ENCODE results near the gene NFKBIB.

NFKBIB gene, protein sequence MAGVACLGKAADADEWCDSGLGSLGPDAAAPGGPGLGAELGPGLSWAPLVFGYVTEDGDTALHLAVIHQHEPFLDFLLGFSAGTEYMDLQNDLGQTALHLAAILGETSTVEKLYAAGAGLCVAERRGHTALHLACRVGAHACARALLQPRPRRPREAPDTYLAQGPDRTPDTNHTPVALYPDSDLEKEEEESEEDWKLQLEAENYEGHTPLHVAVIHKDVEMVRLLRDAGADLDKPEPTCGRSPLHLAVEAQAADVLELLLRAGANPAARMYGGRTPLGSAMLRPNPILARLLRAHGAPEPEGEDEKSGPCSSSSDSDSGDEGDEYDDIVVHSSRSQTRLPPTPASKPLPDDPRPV

DNA sequence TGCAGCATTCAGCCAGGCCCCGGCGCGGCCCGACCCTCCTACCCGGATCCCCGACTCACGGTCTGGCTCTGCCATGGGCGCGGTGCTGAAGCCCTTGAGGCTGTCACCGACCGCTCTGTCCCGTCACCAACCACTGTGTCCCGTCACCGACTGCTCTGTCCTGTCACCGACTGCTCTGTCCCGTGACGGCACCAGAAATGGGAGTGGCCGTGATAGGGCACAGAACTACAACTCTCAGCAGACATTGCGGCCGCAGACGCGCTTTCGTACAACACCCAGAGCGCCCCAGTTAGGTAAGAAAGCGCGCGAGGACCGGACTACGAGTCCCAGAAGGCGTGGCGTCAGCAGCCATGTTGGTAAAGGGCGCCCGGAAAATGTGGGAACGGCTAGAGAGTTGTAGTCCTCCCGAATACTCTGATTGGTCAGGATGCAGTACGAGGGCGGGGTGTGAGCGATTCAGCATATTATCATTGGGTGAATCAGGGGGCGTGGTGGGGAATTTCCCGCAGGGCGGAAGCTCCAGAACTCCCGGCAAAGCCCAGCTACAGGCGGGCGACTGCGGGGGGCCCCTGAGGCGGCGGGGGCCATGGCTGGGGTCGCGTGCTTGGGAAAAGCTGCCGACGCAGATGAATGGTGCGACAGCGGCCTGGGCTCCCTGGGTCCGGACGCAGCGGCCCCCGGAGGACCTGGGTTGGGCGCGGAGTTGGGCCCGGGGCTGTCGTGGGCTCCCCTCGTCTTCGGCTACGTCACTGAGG is at the start of gene NFKBIB, which contains the start of gene SIRT2:
TSS of gene NFKBIB (plus strand) at position 523 of the 755 bp plus-strand sequence. CDS start at position 587, 64 bp downstream.
TSS of gene SIRT2 (minus strand) at position 172 of the 755 bp plus-strand sequence. CDS start at position 75, 97 bp downstream.
- peak within 1 kb of the TSS; percentile 92 for H3K4me3 ChIP-seq (ENCODE audit: low read depth, low read length)
- peak; percentile 98 for DNase-seq (ENCODE audit: low read depth)
- TF ChIP-seq MYC (IDR thresholded peaks at IDR 0.05; ENCODE audit: low read depth, low read length) (no peak), POLR2A (IDR thresholded peaks at IDR 0.05; ENCODE audit: extremely low read depth, insufficient read length) (no peak)
- TF ChIP-seq, protein P1, sequence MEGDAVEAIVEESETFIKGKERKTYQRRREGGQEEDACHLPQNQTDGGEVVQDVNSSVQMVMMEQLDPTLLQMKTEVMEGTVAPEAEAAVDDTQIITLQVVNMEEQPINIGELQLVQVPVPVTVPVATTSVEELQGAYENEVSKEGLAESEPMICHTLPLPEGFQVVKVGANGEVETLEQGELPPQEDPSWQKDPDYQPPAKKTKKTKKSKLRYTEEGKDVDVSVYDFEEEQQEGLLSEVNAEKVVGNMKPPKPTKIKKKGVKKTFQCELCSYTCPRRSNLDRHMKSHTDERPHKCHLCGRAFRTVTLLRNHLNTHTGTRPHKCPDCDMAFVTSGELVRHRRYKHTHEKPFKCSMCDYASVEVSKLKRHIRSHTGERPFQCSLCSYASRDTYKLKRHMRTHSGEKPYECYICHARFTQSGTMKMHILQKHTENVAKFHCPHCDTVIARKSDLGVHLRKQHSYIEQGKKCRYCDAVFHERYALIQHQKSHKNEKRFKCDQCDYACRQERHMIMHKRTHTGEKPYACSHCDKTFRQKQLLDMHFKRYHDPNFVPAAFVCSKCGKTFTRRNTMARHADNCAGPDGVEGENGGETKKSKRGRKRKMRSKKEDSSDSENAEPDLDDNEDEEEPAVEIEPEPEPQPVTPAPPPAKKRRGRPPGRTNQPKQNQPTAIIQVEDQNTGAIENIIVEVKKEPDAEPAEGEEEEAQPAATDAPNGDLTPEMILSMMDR (IDR thresholded peaks at IDR 0.05; ENCODE audit: low read depth, low read length), result no peak
- TF ChIP-seq, protein P2, sequence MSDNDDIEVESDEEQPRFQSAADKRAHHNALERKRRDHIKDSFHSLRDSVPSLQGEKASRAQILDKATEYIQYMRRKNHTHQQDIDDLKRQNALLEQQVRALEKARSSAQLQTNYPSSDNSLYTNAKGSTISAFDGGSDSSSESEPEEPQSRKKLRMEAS (IDR thresholded peaks at IDR 0.05; ENCODE audit: low read depth, low read length), result no peak; the same call in 1 of the 2 replicates

DNA sequence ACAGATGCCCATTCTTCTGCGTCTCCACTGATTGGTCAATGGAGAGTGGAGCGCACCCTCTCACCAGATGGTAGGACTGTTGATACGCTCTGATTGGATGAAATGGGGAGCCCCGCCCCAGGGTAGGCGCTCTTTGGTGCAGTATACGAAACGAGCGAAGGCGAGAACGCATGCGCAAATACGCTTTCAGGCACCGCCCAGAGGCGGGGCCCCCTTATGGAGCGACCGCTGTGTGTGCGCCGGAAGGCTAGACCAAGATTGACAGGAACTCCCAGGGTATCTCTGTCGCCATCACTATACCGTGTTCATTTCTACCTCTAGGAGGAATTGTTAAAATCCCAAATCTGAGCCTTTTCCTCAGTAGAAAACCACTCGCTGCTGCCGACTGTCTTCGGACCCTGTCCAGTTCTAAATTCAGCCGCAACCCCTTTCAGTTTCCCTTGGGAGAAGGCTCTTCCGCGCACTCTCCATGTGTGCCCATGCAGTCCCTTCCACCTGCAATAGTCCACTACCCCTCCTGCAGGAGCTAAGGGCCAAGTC is 49.3 kb upstream of the NFKBIB start:
- H3K4me3 ChIP-seq (ENCODE audit: low read depth, low read length), result peak overlapping the region; percentile 57
- peak; percentile 9; the same call in 1 of the 2 replicates for TF ChIP-seq MYC (IDR thresholded peaks at IDR 0.05; ENCODE audit: low read depth, low read length)
- TF ChIP-seq POLR2A (IDR thresholded peaks at IDR 0.05; ENCODE audit: extremely low read depth, insufficient read length), result peak; percentile 67
- TF ChIP-seq, protein P2 (IDR thresholded peaks at IDR 0.05; ENCODE audit: low read depth, low read length), result peak; percentile 30; the same call in 1 of the 2 replicates
- TF ChIP-seq, protein P1 (IDR thresholded peaks at IDR 0.05; ENCODE audit: low read depth, low read length), result no peak
- DNase-seq (ENCODE audit: low read depth), result peak; percentile 99

DNA sequence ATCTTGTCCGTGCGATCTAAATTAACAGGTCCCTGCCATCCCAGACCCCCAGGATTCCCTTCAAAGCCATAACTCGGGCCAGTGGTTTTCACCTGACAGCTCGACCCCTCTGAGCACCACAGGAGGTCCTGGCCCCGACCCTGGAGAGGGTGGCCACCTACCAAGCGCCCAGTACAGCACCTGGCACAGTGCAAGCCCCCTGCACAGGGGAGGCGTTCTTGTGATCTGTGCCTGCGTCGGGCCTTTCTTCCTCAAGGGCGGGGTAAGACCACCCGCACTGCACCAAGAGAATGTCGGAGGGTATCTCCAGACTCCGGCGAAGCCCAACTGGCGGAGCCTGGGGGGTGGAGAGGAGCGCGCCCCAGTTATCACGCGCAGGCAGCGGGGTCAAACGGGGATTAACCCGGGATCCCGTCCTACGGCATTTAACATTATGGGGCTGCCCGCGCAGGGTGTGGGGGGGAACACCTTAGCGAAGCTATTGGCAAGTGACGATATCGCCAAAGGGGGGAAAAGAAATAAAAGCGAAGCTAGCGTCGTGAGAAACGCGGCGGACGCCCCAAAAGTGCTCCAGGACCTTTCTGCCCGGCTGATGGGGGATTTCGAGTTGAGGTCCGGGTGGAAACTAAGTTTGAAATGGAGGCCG is 48.7 kb upstream of the NFKBIB start:
- DNase-seq (ENCODE audit: low read depth), result no peak
- H3K4me3 ChIP-seq (ENCODE audit: low read depth, low read length), result peak overlapping the region; percentile 57
- TF ChIP-seq MYC (IDR thresholded peaks at IDR 0.05; ENCODE audit: low read depth, low read length), result no peak
- TF ChIP-seq, protein P1 (IDR thresholded peaks at IDR 0.05; ENCODE audit: low read depth, low read length), result no peak
- TF ChIP-seq, protein P2 (IDR thresholded peaks at IDR 0.05; ENCODE audit: low read depth, low read length), result no peak
- no peak for TF ChIP-seq POLR2A (IDR thresholded peaks at IDR 0.05; ENCODE audit: extremely low read depth, insufficient read length)

DNA sequence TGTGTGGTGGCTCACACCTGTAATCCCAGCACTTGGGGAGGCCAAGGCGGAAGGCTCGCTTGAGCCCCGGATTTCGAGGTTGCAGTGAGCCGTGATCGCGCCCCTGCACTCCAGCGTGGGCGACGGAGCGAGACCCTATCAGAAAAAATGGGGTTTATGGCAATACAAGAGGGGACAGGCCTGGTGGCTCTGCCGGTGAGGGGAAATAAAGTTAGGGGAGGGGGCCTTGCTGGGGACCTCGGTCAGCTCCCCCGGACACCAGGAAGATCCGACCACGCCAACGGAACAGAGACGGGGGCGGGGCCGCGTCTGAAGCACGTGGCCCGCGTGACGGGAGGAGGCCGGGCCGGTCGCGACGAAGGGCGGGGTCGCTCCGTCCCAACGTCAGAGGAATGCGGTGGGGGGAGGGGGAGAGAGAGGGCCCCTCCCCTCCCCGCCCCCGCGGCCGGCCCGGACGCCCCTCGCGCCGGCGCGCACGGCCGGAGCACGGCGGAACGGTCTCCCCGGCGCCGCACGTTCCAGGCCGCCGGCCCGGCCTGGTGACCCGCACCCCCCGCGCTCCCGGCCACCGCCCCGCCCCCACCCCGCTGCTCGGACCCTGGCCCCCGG is 48.0 kb upstream of the NFKBIB start:
- DNase-seq (ENCODE audit: low read depth), result peak; percentile 92
- peak overlapping the region; percentile 76 for H3K4me3 ChIP-seq (ENCODE audit: low read depth, low read length)
- TF ChIP-seq, protein P1 (IDR thresholded peaks at IDR 0.05; ENCODE audit: low read depth, low read length), result no peak
- TF ChIP-seq POLR2A (IDR thresholded peaks at IDR 0.05; ENCODE audit: extremely low read depth, insufficient read length) (peak; percentile 55), MYC (IDR thresholded peaks at IDR 0.05; ENCODE audit: low read depth, low read length) (peak; percentile 95)
- TF ChIP-seq, protein P2 (IDR thresholded peaks at IDR 0.05; ENCODE audit: low read depth, low read length), result peak; percentile 99
